ENCODE results near the gene FGGY. TPM values are rescaled to one million over a fixed set of nuclear protein-coding genes. Genes with fewer than 3 reads are reported as not detected.
A peak's percentile ranks its signal among the peaks of the same experiment; 100 is the strongest.

The FGGY gene
- total RNA-seq, 1 experiment from 2014 or later = 17.8 TPM

GRCh38 chr1:59293206-59293605, 3.7 kb upstream of the FGGY start:
- no peak overlapping the region for H3K27ac ChIP-seq
- no peaks in the 10 kb centered on the region for H3K9me2 ChIP-seq (ENCODE audit: insufficient read depth)

GRCh38 chr1:59293849-59294248, 3.0 kb upstream of the FGGY start:
- H3K36me3 ChIP-seq (ENCODE audit: low read depth) = no peaks in the 10 kb centered on the region
- ChIA-PET CTCF (no interaction called here), POLR2A (ENCODE audit: unreplicated experiment) (no interaction called here)
- TF ChIP-seq EZH2 (IDR thresholded peaks at IDR 0.05; ENCODE audit: low read depth) (no peak), CTCF (conservative IDR thresholded peaks at IDR 0.05) (no peak)
- H3K4me1 ChIP-seq (replicated peaks; ENCODE audit: insufficient read depth) = peaks cover 27% of the 10 kb centered on the region
- no peaks in the 10 kb centered on the region for H4K20me1 ChIP-seq (ENCODE audit: insufficient read depth)
- peaks cover 3% of the 10 kb centered on the region; the same call in 1 of the 2 replicates for H3K9me3 ChIP-seq (ENCODE audit: insufficient read depth, low read depth)
- no peak overlapping the region for H2AFZ ChIP-seq
- H3F3A ChIP-seq (ENCODE audit: insufficient read depth, low read depth) = peaks cover 27% of the 10 kb centered on the region
- BruUV-seq (replicated peaks) = no TSS peak
- no peak overlapping the region for H3K4me2 ChIP-seq
- no peak overlapping the region for H3K4me3 ChIP-seq
- H3K79me2 ChIP-seq (ENCODE audit: low read depth) = peaks cover 5% of the 10 kb centered on the region
- no peaks in the 10 kb centered on the region for H3K27me3 ChIP-seq (ENCODE audit: insufficient read depth, low read depth)
- no peak for DNase-seq
- intact Hi-C loops (cut with micrococcal nuclease; ENCODE audit: unreplicated experiment) = no loop called here
- no peaks in the 10 kb centered on the region for H3K9me2 ChIP-seq (ENCODE audit: insufficient read depth)
- H3K27ac ChIP-seq = no peak overlapping the region

More at GRCh38 chr1:59293206-59293605, 3.7 kb upstream of the FGGY start:
- Histone ChIP-seq H3K9me3 (ENCODE audit: insufficient read depth, low read depth) (peaks cover 3% of the 10 kb centered on the region; the same call in 1 of the 2 replicates), H3K4me2 (no peak overlapping the region), H3K4me3 (no peak overlapping the region), H3F3A (ENCODE audit: insufficient read depth, low read depth) (peaks cover 26% of the 10 kb centered on the region), H3K27me3 (ENCODE audit: insufficient read depth, low read depth) (no peaks in the 10 kb centered on the region), H3K36me3 (ENCODE audit: low read depth) (no peaks in the 10 kb centered on the region), H2AFZ (no peak overlapping the region), H4K20me1 (ENCODE audit: insufficient read depth) (no peaks in the 10 kb centered on the region), H3K4me1 (replicated peaks; ENCODE audit: insufficient read depth) (peaks cover 21% of the 10 kb centered on the region), H3K79me2 (ENCODE audit: low read depth) (peaks cover 4% of the 10 kb centered on the region)
- ChIA-PET CTCF (no interaction called here), POLR2A (ENCODE audit: unreplicated experiment) (no interaction called here)
- no TSS peak for BruUV-seq (replicated peaks)
- intact Hi-C loops (cut with micrococcal nuclease; ENCODE audit: unreplicated experiment) = no loop called here
- DNase-seq = no peak
- TF ChIP-seq CTCF (conservative IDR thresholded peaks at IDR 0.05) (no peak), EZH2 (IDR thresholded peaks at IDR 0.05; ENCODE audit: low read depth) (no peak)

GRCh38 chr1:59294423-59294822, 2.5 kb upstream of the FGGY start:
- H4K20me1 ChIP-seq (ENCODE audit: insufficient read depth) = no peaks in the 10 kb centered on the region
- H3F3A ChIP-seq (ENCODE audit: insufficient read depth, low read depth) = peaks cover 31% of the 10 kb centered on the region
- H3K9me2 ChIP-seq (ENCODE audit: insufficient read depth) = no peaks in the 10 kb centered on the region
- peak overlapping the region; percentile 96 for H3K27ac ChIP-seq
- POLR2A ChIA-PET (ENCODE audit: unreplicated experiment) = no interaction called here
- no peak overlapping the region for H2AFZ ChIP-seq
- CTCF ChIA-PET = no interaction called here
- H3K36me3 ChIP-seq (ENCODE audit: low read depth) = no peaks in the 10 kb centered on the region
- intact Hi-C loops (cut with micrococcal nuclease; ENCODE audit: unreplicated experiment) = no loop called here
- no peaks in the 10 kb centered on the region for H3K27me3 ChIP-seq (ENCODE audit: insufficient read depth, low read depth)
- peak overlapping the region; percentile 89 for H3K4me2 ChIP-seq
- no peak overlapping the region for H3K4me3 ChIP-seq
- TF ChIP-seq EZH2 (IDR thresholded peaks at IDR 0.05; ENCODE audit: low read depth) = no peak
- H3K4me1 ChIP-seq (replicated peaks; ENCODE audit: insufficient read depth) = peaks cover 32% of the 10 kb centered on the region
- no peak for DNase-seq
- BruUV-seq (replicated peaks) = no TSS peak
- H3K9me3 ChIP-seq (ENCODE audit: insufficient read depth, low read depth) = peaks cover 3% of the 10 kb centered on the region; the same call in 1 of the 2 replicates
- peaks cover 5% of the 10 kb centered on the region for H3K79me2 ChIP-seq (ENCODE audit: low read depth)

GRCh38 chr1:59295618-59296017, 1.3 kb upstream of the FGGY start:
- Histone ChIP-seq H3K4me1 (replicated peaks; ENCODE audit: insufficient read depth) (peaks cover 32% of the 10 kb centered on the region), H3K79me2 (ENCODE audit: low read depth) (peaks cover 5% of the 10 kb centered on the region), H3K27ac (peak overlapping the region; percentile 96), H3F3A (ENCODE audit: insufficient read depth, low read depth) (peaks cover 31% of the 10 kb centered on the region), H3K4me3 (peak overlapping the region; percentile 78), H2AFZ (peak overlapping the region; percentile 75), H3K36me3 (ENCODE audit: low read depth) (no peaks in the 10 kb centered on the region), H3K9me2 (ENCODE audit: insufficient read depth) (no peaks in the 10 kb centered on the region), H4K20me1 (ENCODE audit: insufficient read depth) (no peaks in the 10 kb centered on the region), H3K4me2 (peak overlapping the region; percentile 89), H3K9me3 (ENCODE audit: insufficient read depth, low read depth) (0 out of 2 replicates have a peak, but pooled peaks cover 3% of the 10 kb centered on the region), H3K27me3 (ENCODE audit: insufficient read depth, low read depth) (no peaks in the 10 kb centered on the region)
- intact Hi-C loops (cut with micrococcal nuclease; ENCODE audit: unreplicated experiment) = loop anchor here (1.0 to 5.0 kb wide), 12 partner anchors 131 to 555 kb away; no protein-coding TSS in a partner anchor
- no peak for TF ChIP-seq EZH2 (IDR thresholded peaks at IDR 0.05; ENCODE audit: low read depth)
- TF ChIP-seq CTCF (conservative IDR thresholded peaks at IDR 0.05) = no peak
- DNase-seq = no peak
- ChIA-PET POLR2A (ENCODE audit: unreplicated experiment) (interaction anchor here (0.6 to 1.4 kb wide), 5 partner anchors 12 to 717 kb away, joined by 4 to 10 read pairs (median 8); partner anchors contain the start of gene JUN), CTCF (interaction anchor here (0.6 to 1.0 kb wide), 3 partner anchors 131 to 512 kb away, joined by 3 read pairs; partner anchors contain the start of gene JUN)
- no TSS peak for BruUV-seq (replicated peaks)
